GM21723 (cell line): Measurements from ENCODE around the gene COA1.
"Not testable (repeated sequence)": the region's sequence is repeated elsewhere in the genome, so short reads cannot be mapped to it uniquely, and the experiment has no call there.

Experiments used
- ATAC-seq: cut with Tn5 transposase; IDR thresholded peaks from one replicate; pipeline ENCODE4 v1.9.1; 2021; ENCODE audit warnings: mild to moderate bottlenecking, moderate library complexity; ENCODE audit not compliant: unreplicated experiment

The COA1 gene

GRCh38 chr7:43729214-43729923, at the start of gene COA1:
COA1 (minus strand) TSS chr7:43729523; CDS start chr7:43648614, 80,909 bp downstream.
- peak; percentile 83 for ATAC-seq

- not testable (repeated sequence) for ATAC-seq
Measured at GRCh38 chr7:43778293-43779044, 49.1 kb upstream of the COA1 start.

GRCh38 chr7:43775255-43775654, 45.9 kb upstream of the COA1 start:
- ATAC-seq, result not testable (repeated sequence)

- ATAC-seq, result not testable (repeated sequence)
Measured at GRCh38 chr7:43773268-43773667, 43.9 kb upstream of the COA1 start.

- no peak for ATAC-seq
Measured at GRCh38 chr7:43771573-43771972, 42.2 kb upstream of the COA1 start.

- no peak for ATAC-seq
Measured at GRCh38 chr7:43771128-43771527, 41.8 kb upstream of the COA1 start.

- ATAC-seq, result no peak
Measured at GRCh38 chr7:43769791-43770465, 40.6 kb upstream of the COA1 start.

- no peak for ATAC-seq
Measured at GRCh38 chr7:43769281-43769680, 40.0 kb upstream of the COA1 start.

- no peak for ATAC-seq
Measured at GRCh38 chr7:43768887-43769272, 39.6 kb upstream of the COA1 start.

GRCh38 chr7:43768201-43768886, 39.0 kb upstream of the COA1 start:
- no peak for ATAC-seq

GRCh38 chr7:43767311-43767710, 38.0 kb upstream of the COA1 start:
- ATAC-seq, result no peak

GRCh38 chr7:43766564-43766963, 37.2 kb upstream of the COA1 start:
- no peak for ATAC-seq

GRCh38 chr7:43764807-43765491, 35.6 kb upstream of the COA1 start:
- ATAC-seq, result no peak

- ATAC-seq, result peak; percentile 59
Measured at GRCh38 chr7:43764039-43764761, 34.9 kb upstream of the COA1 start.

GRCh38 chr7:43763183-43763582, 33.9 kb upstream of the COA1 start:
- no peak for ATAC-seq

- ATAC-seq, result no peak
Measured at GRCh38 chr7:43761938-43762692, 32.8 kb upstream of the COA1 start.

GRCh38 chr7:43761382-43761781, 32.1 kb upstream of the COA1 start:
- no peak for ATAC-seq

- no peak for ATAC-seq
Measured at GRCh38 chr7:43760861-43761260, 31.5 kb upstream of the COA1 start.
